Keratinocyte (primary cell): ENCODE results near the gene WNK4.

Experiments used
- CTCF ChIP-seq, 3 experiments: IDR thresholded peaks in 1 of 3; conservative IDR thresholded peaks in 1 of 3; optimal IDR thresholded peaks in 1 of 3; 2 replicates in 2 of 3; 3 replicates in 1 of 3; pipeline versions ENCODE3 to v1.5.1; 2011; ENCODE audit warnings: low read length in 3 of 3, mild to moderate bottlenecking in 3 of 3, moderate library complexity in 2 of 3, control low read depth in 1 of 3, inconsistent platforms in 1 of 3; ENCODE audit not compliant: insufficient read depth in 2 of 3; ENCODE audit errors: extremely low read depth in 1 of 3
- EZH2 ChIP-seq: IDR thresholded peaks from one replicate; pipeline ENCODE4 v1.6.1; 2012; ENCODE audit warnings: inconsistent platforms, mild to moderate bottlenecking, low read length, moderate library complexity

GRCh38 chr17:42832213-42832933 lies 52.0 kb downstream of the WNK4 start:
- TF ChIP-seq CTCF (optimal IDR thresholded peaks at IDR 0.05 in 1 of 3, IDR thresholded peaks at IDR 0.05 in 1 of 3, conservative IDR thresholded peaks at IDR 0.05 in 1 of 3; ENCODE audit: extremely low read depth in 1 of 3, insufficient read depth in 2 of 3, low read length in 3 of 3) (no peak), EZH2 (no peak)
